Progenitor cell of endocrine pancreas (in vitro differentiated cells): ENCODE measurements around the gene N4BP2. TPM values are rescaled to one million over a fixed set of nuclear protein-coding genes. Genes with fewer than 3 reads are reported as not detected.
"Not testable (repeated sequence)": the region's sequence is repeated elsewhere in the genome, so short reads cannot be mapped to it uniquely, and the experiment has no call there.

ENCODE experiments used
- DNase-seq: peaks from one replicate; pipeline ENCODE4 v3.0.0; 2021; ENCODE audit warnings: low spot score; ENCODE audit not compliant: unreplicated experiment
- H3K27ac Mint-ChIP-seq: 2 replicates; pipeline ENCODE4 v1.8.0; 2021; ENCODE audit warnings: mild to moderate bottlenecking, moderate library complexity, mixed read lengths
- H3K27me3 Mint-ChIP-seq: 2 replicates; pipeline ENCODE4 v1.8.0; 2021; ENCODE audit warnings: mixed read lengths
- H3K36me3 Mint-ChIP-seq: 2 replicates; pipeline ENCODE4 v1.8.0; 2022; ENCODE audit warnings: mixed read lengths; ENCODE audit not compliant: insufficient read depth
- H3K4me1 Mint-ChIP-seq: 2 replicates; pipeline ENCODE4 v1.8.0; 2021; ENCODE audit warnings: low read depth, mixed read lengths
- H3K4me3 Mint-ChIP-seq: 2 replicates; pipeline ENCODE4 v1.8.0; 2021; ENCODE audit warnings: low read depth, mild to moderate bottlenecking, moderate library complexity, mixed read lengths
- H3K9me3 Mint-ChIP-seq: 2 replicates; pipeline ENCODE4 v1.8.0; 2021; ENCODE audit warnings: low read depth, mixed read lengths
- total RNA-seq: library from RNA; stranded (reverse); gene quantifications from 2 replicates; pipeline ENCODE4 v1.2.1, GENCODE V29; 2021
- TF ChIP-seq, protein P1 (sequence below): fragments of 200-600 bp; sonication (generic); IDR thresholded peaks from one replicate; pipeline ENCODE4 v1.5.0; 2021; ENCODE audit warnings: antibody characterized with exemption, mild to moderate bottlenecking; ENCODE audit not compliant: unreplicated experiment

The N4BP2 gene
- total RNA-seq, 1 donor from 2014 or later = 50.5 TPM

DNA sequence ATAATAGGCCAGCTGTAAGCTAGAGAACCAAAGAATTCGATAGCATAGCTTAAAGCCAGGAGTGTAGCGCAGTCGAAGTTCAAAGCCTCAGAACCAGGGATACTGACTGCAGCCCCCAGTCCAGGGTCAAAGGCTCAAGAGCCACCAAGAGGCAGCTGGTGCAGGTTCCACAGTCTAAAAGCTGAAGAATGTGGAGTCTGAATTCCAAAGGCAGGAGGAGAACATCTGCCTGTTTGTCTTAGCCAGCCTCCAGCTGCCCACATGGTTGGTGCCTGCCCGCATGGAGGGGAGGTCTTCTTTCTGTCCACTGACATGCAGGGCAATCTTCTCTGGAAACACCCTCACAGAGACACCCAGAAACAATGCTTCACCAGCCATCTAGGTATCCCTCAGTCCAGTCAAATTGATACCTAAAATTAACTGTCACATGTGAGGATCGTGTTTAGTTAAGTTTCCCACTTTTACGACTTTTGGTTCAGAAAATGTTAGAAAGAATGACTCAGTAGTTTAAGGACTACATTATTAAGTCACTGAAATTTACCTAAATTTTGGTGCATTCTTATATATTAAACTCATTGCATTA is 87.4 kb downstream of the N4BP2 start:
- H3K27me3 Mint-ChIP-seq = no peaks in the 10 kb centered on the region
- H3K9me3 Mint-ChIP-seq = peaks cover 17% of the 10 kb centered on the region
- H3K36me3 Mint-ChIP-seq = peaks cover 59% of the 10 kb centered on the region
- TF ChIP-seq, protein P1, sequence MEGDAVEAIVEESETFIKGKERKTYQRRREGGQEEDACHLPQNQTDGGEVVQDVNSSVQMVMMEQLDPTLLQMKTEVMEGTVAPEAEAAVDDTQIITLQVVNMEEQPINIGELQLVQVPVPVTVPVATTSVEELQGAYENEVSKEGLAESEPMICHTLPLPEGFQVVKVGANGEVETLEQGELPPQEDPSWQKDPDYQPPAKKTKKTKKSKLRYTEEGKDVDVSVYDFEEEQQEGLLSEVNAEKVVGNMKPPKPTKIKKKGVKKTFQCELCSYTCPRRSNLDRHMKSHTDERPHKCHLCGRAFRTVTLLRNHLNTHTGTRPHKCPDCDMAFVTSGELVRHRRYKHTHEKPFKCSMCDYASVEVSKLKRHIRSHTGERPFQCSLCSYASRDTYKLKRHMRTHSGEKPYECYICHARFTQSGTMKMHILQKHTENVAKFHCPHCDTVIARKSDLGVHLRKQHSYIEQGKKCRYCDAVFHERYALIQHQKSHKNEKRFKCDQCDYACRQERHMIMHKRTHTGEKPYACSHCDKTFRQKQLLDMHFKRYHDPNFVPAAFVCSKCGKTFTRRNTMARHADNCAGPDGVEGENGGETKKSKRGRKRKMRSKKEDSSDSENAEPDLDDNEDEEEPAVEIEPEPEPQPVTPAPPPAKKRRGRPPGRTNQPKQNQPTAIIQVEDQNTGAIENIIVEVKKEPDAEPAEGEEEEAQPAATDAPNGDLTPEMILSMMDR = no peak
- no peak for DNase-seq
- no peaks in the 10 kb centered on the region for H3K4me1 Mint-ChIP-seq
- H3K27ac Mint-ChIP-seq = no peak overlapping the region
- no peak overlapping the region for H3K4me3 Mint-ChIP-seq

DNA sequence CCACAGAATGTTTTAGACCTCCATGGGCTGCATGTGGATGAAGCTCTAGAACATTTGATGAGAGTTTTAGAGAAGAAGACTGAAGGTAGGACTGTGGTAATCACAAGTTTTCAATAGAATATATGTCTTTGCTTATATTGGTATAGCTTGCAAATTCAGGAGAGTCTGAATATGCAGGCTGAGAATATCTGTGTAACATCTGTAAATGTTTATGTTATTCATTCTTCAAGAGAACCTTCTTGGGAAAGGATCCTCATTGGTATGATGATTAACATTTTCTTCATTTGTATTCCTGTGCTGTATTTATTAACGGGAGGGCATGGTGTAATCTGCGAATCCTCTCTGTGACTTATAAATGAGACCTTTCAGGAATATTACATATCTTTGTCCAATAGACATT is 88.1 kb downstream of the N4BP2 start:
- Mint-ChIP-seq H3K27me3 (no peaks in the 10 kb centered on the region), H3K4me3 (no peak overlapping the region), H3K4me1 (no peaks in the 10 kb centered on the region), H3K27ac (no peak overlapping the region), H3K36me3 (peaks cover 63% of the 10 kb centered on the region), H3K9me3 (peaks cover 20% of the 10 kb centered on the region)
- TF ChIP-seq, protein P1 = no peak
- DNase-seq = no peak

GRCh38 chr4:40147490-40147889 is 90.8 kb downstream of the N4BP2 start:
- not testable (repeated sequence) for H3K4me3 Mint-ChIP-seq, H3K27ac Mint-ChIP-seq, DNase-seq, H3K4me1 Mint-ChIP-seq, H3K27me3 Mint-ChIP-seq
- H3K36me3 Mint-ChIP-seq = peaks cover 62% of the 10 kb centered on the region
- H3K9me3 Mint-ChIP-seq = peaks cover 16% of the 10 kb centered on the region

- Mint-ChIP-seq H3K4me1 (peaks cover 2% of the 10 kb centered on the region), H3K9me3 (peaks cover 16% of the 10 kb centered on the region), H3K36me3 (peaks cover 42% of the 10 kb centered on the region), H3K4me3 (no peak overlapping the region), H3K27ac (peak overlapping the region; percentile 80), H3K27me3 (no peaks in the 10 kb centered on the region)
- no peak for DNase-seq
- TF ChIP-seq, protein P1 = peak; percentile 68
Measured at GRCh38 chr4:40149960-40150385, 93.3 kb downstream of the N4BP2 start.

- Mint-ChIP-seq H3K4me3 (no peak overlapping the region), H3K27me3 (no peaks in the 10 kb centered on the region), H3K9me3 (peaks cover 16% of the 10 kb centered on the region), H3K4me1 (peaks cover 2% of the 10 kb centered on the region), H3K36me3 (peaks cover 35% of the 10 kb centered on the region), H3K27ac (no peak overlapping the region)
- TF ChIP-seq, protein P1 = no peak
- DNase-seq = no peak
Measured at GRCh38 chr4:40150932-40151331, 94.3 kb downstream of the N4BP2 start.

GRCh38 chr4:40152637-40153036 is 96.0 kb downstream of the N4BP2 start:
- Mint-ChIP-seq H3K36me3 (peaks cover 26% of the 10 kb centered on the region), H3K27ac (no peak overlapping the region), H3K4me3 (no peak overlapping the region), H3K9me3 (peaks cover 10% of the 10 kb centered on the region), H3K27me3 (no peaks in the 10 kb centered on the region), H3K4me1 (peaks cover 2% of the 10 kb centered on the region)
- TF ChIP-seq, protein P1 = no peak
- no peak for DNase-seq
